ENCODE measurements around the gene DHX40.

GRCh38 chr17:59634632-59635541, 69.5 kb downstream of the DHX40 start:
- TF ChIP-seq CTCF (IDR thresholded peaks at IDR 0.05) (no peak), POLR2A (IDR thresholded peaks at IDR 0.05) (no peak), POLR2AphosphoS5 (IDR thresholded peaks at IDR 0.05) (no peak), EP300 (IDR thresholded peaks at IDR 0.05) (no peak)
